ENCODE results near the gene COL1A2.

GRCh38 chr7:94400022-94400421 lies 5.3 kb downstream of the COL1A2 start:
- TF ChIP-seq POLR2A (IDR thresholded peaks at IDR 0.05) (no peak), EP300 (IDR thresholded peaks at IDR 0.05) (no peak), CTCF (IDR thresholded peaks at IDR 0.05) (no peak)
